AG09309 (cell line): ENCODE results near the gene CLRN2.

Experiments
- DNase-seq: peaks from one replicate; pipeline ENCODE4 v3.0.0-alpha.2; 2010; ENCODE audit warnings: low read depth
- H3K4me3 ChIP-seq: 2 replicates; pipeline ENCODE4 v1.5.1; 2011; ENCODE audit warnings: mild to moderate bottlenecking, low read depth, low read length, moderate library complexity; ENCODE audit not compliant: control insufficient read depth
- CTCF ChIP-seq: IDR thresholded peaks from 2 replicates; pipeline ENCODE4 v1.5.1; 2011; ENCODE audit warnings: mild to moderate bottlenecking, low read depth, low read length, inconsistent platforms; ENCODE audit not compliant: insufficient read depth, control insufficient read depth; ENCODE audit errors: missing control alignments

CLRN2 gene

GRCh38 chr4:17500574-17500973 lies 14.4 kb upstream of the CLRN2 start:
- no peak overlapping the region for H3K4me3 ChIP-seq
- no peak for TF ChIP-seq CTCF
- DNase-seq = no peak

GRCh38 chr4:17502756-17503155 lies 12.2 kb upstream of the CLRN2 start:
- no peak overlapping the region for H3K4me3 ChIP-seq
- no peak for DNase-seq
- no peak for TF ChIP-seq CTCF

GRCh38 chr4:17504081-17504480 lies 10.9 kb upstream of the CLRN2 start:
- H3K4me3 ChIP-seq = no peak overlapping the region
- no peak for TF ChIP-seq CTCF
- DNase-seq = no peak

- H3K4me3 ChIP-seq = no peak overlapping the region
- no peak for DNase-seq
- no peak for TF ChIP-seq CTCF
Observed at GRCh38 chr4:17510582-17510981, 4.4 kb upstream of the CLRN2 start.

DNA sequence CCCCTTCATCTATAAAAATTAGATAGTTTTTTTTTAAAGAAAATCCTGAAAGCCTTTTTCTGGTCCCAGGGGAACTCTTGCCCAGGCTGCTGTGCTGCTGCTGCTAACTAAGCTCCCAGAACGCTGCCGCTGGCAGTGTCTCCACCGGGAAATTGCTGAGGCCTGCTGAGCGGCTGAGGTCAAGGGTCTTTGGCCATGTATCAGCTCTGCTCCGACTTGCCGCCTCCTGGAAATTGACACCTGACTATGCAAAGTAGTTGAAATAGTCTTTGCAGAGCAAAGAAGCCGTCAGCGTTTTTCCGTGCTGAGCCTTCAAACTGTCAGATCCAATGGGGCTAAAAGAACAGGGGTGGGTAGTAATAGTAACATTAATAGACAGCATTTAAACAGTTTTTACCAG lies 3.9 kb upstream of the CLRN2 start:
- no peak for TF ChIP-seq CTCF
- no peak for DNase-seq
- H3K4me3 ChIP-seq = peak overlapping the region; percentile 75

GRCh38 chr4:17511509-17511949 lies 3.4 kb upstream of the CLRN2 start:
- no peak for TF ChIP-seq CTCF
- DNase-seq = no peak
- peak overlapping the region; percentile 75 for H3K4me3 ChIP-seq
